ENCODE measurements around the gene KIRREL3.

DNA sequence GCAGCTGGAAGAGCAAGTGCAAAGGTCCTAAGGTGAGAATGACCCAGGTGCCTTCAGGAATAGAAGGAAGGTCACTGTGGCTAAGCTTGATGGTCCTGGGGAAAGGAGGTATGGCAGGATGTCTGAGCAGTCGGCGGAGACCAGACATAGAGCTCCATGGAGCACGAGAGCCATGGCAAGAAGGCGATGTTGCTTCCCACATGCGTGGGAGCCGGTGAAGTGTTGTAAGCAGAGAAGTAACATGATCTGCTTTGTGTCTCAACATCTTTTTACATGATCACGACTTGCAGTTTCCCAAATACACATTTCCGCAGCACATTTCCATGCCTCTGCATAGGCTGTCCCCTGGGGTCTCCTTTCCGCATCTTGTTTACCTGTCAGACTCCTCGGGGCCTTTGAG is 231.9 kb downstream of the KIRREL3 start:
- TF ChIP-seq EZH2 (IDR thresholded peaks at IDR 0.05) (no peak), POLR2AphosphoS5 (IDR thresholded peaks at IDR 0.05; ENCODE audit: borderline replicate concordance, low read depth, low read length) (no peak), FOXP2 (optimal IDR thresholded peaks at IDR 0.05; ENCODE audit: control extremely low read depth, extremely low read length, insufficient read depth) (no peak)

Data from SK-N-MC (cell line).